ENCODE data around the gene RPS6KA5.

DNA sequence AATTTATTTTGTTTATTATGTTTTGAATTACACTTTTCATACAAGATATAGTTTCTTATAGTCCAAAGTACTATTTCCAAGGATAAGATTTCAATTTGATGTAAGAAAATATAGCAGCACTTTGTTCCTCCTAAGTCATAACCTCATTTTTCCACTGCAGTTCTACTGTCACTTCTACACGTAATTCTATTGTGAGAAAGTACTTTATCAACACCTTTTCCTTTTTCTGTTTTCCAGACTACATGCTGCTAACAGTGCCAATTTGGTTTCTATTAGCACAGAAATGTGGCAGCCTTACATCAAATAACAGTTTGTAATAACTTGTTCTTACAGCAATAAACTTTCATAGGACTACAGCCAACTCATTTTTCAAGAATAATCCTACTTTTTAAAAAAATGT, 45.0 kb downstream of the RPS6KA5 start:
- TF ChIP-seq OSR1 (CRISPR knock-in tag; IDR thresholded peaks at IDR 0.05): no peak
- TF ChIP-seq RARB (CRISPR knock-in tag; IDR thresholded peaks at IDR 0.05): no peak
- no peak for TF ChIP-seq GLIS3 (CRISPR knock-in tag; IDR thresholded peaks at IDR 0.05)
- TF ChIP-seq, protein P1, sequence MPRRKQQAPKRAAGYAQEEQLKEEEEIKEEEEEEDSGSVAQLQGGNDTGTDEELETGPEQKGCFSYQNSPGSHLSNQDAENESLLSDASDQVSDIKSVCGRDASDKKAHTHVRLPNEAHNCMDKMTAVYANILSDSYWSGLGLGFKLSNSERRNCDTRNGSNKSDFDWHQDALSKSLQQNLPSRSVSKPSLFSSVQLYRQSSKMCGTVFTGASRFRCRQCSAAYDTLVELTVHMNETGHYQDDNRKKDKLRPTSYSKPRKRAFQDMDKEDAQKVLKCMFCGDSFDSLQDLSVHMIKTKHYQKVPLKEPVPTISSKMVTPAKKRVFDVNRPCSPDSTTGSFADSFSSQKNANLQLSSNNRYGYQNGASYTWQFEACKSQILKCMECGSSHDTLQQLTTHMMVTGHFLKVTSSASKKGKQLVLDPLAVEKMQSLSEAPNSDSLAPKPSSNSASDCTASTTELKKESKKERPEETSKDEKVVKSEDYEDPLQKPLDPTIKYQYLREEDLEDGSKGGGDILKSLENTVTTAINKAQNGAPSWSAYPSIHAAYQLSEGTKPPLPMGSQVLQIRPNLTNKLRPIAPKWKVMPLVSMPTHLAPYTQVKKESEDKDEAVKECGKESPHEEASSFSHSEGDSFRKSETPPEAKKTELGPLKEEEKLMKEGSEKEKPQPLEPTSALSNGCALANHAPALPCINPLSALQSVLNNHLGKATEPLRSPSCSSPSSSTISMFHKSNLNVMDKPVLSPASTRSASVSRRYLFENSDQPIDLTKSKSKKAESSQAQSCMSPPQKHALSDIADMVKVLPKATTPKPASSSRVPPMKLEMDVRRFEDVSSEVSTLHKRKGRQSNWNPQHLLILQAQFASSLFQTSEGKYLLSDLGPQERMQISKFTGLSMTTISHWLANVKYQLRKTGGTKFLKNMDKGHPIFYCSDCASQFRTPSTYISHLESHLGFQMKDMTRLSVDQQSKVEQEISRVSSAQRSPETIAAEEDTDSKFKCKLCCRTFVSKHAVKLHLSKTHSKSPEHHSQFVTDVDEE (CRISPR knock-in tag; IDR thresholded peaks at IDR 0.05): no peak
- no peak for TF ChIP-seq ISL1 (CRISPR knock-in tag; IDR thresholded peaks at IDR 0.05)
- TF ChIP-seq, protein P2, sequence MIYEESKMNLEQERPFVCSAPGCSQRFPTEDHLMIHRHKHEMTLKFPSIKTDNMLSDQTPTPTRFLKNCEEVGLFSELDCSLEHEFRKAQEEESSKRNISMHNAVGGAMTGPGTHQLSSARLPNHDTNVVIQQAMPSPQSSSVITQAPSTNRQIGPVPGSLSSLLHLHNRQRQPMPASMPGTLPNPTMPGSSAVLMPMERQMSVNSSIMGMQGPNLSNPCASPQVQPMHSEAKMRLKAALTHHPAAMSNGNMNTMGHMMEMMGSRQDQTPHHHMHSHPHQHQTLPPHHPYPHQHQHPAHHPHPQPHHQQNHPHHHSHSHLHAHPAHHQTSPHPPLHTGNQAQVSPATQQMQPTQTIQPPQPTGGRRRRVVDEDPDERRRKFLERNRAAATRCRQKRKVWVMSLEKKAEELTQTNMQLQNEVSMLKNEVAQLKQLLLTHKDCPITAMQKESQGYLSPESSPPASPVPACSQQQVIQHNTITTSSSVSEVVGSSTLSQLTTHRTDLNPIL (CRISPR knock-in tag; IDR thresholded peaks at IDR 0.05; ENCODE audit: low read depth): no peak
- TF ChIP-seq ZFP30 (CRISPR knock-in tag; IDR thresholded peaks at IDR 0.05): no peak
- TF ChIP-seq SNAI2 (CRISPR knock-in tag; IDR thresholded peaks at IDR 0.05): no peak
- TF ChIP-seq TOX (CRISPR knock-in tag; IDR thresholded peaks at IDR 0.05; ENCODE audit: borderline replicate concordance): no peak
- TF ChIP-seq, protein P3, sequence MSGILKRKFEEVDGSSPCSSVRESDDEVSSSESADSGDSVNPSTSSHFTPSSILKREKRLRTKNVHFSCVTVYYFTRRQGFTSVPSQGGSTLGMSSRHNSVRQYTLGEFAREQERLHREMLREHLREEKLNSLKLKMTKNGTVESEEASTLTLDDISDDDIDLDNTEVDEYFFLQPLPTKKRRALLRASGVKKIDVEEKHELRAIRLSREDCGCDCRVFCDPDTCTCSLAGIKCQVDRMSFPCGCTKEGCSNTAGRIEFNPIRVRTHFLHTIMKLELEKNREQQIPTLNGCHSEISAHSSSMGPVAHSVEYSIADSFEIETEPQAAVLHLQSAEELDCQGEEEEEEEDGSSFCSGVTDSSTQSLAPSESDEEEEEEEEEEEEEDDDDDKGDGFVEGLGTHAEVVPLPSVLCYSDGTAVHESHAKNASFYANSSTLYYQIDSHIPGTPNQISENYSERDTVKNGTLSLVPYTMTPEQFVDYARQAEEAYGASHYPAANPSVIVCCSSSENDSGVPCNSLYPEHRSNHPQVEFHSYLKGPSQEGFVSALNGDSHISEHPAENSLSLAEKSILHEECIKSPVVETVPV (CRISPR knock-in tag; IDR thresholded peaks at IDR 0.05): no peak
- no peak for TF ChIP-seq CSDC2 (CRISPR knock-in tag; IDR thresholded peaks at IDR 0.05)
- TF ChIP-seq, protein P4, sequence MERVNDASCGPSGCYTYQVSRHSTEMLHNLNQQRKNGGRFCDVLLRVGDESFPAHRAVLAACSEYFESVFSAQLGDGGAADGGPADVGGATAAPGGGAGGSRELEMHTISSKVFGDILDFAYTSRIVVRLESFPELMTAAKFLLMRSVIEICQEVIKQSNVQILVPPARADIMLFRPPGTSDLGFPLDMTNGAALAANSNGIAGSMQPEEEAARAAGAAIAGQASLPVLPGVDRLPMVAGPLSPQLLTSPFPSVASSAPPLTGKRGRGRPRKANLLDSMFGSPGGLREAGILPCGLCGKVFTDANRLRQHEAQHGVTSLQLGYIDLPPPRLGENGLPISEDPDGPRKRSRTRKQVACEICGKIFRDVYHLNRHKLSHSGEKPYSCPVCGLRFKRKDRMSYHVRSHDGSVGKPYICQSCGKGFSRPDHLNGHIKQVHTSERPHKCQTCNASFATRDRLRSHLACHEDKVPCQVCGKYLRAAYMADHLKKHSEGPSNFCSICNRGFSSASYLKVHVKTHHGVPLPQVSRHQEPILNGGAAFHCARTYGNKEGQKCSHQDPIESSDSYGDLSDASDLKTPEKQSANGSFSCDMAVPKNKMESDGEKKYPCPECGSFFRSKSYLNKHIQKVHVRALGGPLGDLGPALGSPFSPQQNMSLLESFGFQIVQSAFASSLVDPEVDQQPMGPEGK (CRISPR knock-in tag; IDR thresholded peaks at IDR 0.05; ENCODE audit: borderline replicate concordance): no peak
- no peak for TF ChIP-seq BACH2 (CRISPR knock-in tag; IDR thresholded peaks at IDR 0.05; ENCODE audit: borderline replicate concordance)
- TF ChIP-seq ZNF565 (CRISPR knock-in tag; conservative IDR thresholded peaks at IDR 0.05; ENCODE audit: low read depth): no peak
